Endothelial cell of umbilical vein (primary cell): ENCODE results near the gene ANKIB1. TPM values are rescaled to one million over a fixed set of nuclear protein-coding genes. Genes with fewer than 3 reads are reported as not detected.

Experiments
- BruUV-seq: library from RNA; stranded (reverse); fragments of 400-500 nt; replicated peaks from 2 replicates; lab custom pipeline; 2021; lab: Mats Ljungman, UMichigan
- CTCF ChIA-PET: fragments of 300-600, 350-600 bp; sonication (Branson Sonifier 250); formaldehyde crosslinking; loops from one replicate; lab custom pipeline; 2021; ENCODE audit warnings: antibody characterized with exemption, inconsistent platforms; lab: Charles Lee
- POLR2A ChIA-PET: fragments of 300-600, 350-600 bp; sonication (Branson Sonifier 250); formaldehyde crosslinking; loops from one replicate; lab custom pipeline; 2021; ENCODE audit warnings: antibody characterized with exemption, inconsistent platforms; lab: Charles Lee
- DNase-seq: peaks from one replicate; pipeline ENCODE4 v3.0.0-alpha.2; 2011; ENCODE audit warnings: low read depth, low spot score
- FAIRE-seq: peaks from 2 replicates; lab custom pipeline; 2011; peaks lifted over from hg19 to GRCh38; lab: Jason Lieb, UNC
- H2AFZ ChIP-seq: 2 replicates; pipeline ENCODE4 v1.6.0; 2012; ENCODE audit warnings: low read depth, low read length, control low read depth, inconsistent platforms
- H3K27ac ChIP-seq: 2 replicates; pipeline ENCODE4 v1.5.1; 2011; ENCODE audit warnings: low read depth, mild to moderate bottlenecking, control low read depth, low read length, moderate library complexity; ENCODE audit not compliant: insufficient read depth
- H3K27me3 ChIP-seq, 2 experiments: 2 replicates each; pipeline versions ENCODE4 v1.6.0 to v1.6.1; 2011; ENCODE audit warnings: low read length in 2 of 2, mixed read lengths in 1 of 2; ENCODE audit not compliant: control insufficient read depth in 2 of 2, insufficient read depth in 2 of 2
- H3K36me3 ChIP-seq, 2 experiments: 2 replicates in 1 of 2; 3 replicates in 1 of 2; pipeline ENCODE4 v1.5.1; 2011; ENCODE audit warnings: low read length in 2 of 2, mild to moderate bottlenecking in 1 of 2, moderate library complexity in 1 of 2; ENCODE audit not compliant: control insufficient read depth in 2 of 2, insufficient read depth in 2 of 2; ENCODE audit errors: extremely low read depth in 1 of 2
- H3K4me1 ChIP-seq: 3 replicates; pipeline ENCODE4 v1.5.1; 2011; ENCODE audit warnings: mild to moderate bottlenecking, low read length; ENCODE audit not compliant: control insufficient read depth, insufficient read depth; ENCODE audit errors: extremely low read depth
- H3K4me2 ChIP-seq: 2 replicates; pipeline ENCODE4 v1.6.1; 2011; ENCODE audit warnings: low read length, control low read depth, mixed read lengths; ENCODE audit not compliant: insufficient read depth
- H3K4me3 ChIP-seq, 3 experiments: fragments of 200-600 bp in 1 of 3; sonication (generic), shearing (Covaris generic) in 1 of 3; replicated peaks in 1 of 3; 2 replicates each; pipeline ENCODE4 v1.5.1; 2011 to 2016; ENCODE audit warnings: control low read depth in 3 of 3, low read length in 3 of 3, mild to moderate bottlenecking in 2 of 3, inconsistent platforms in 1 of 3, low read depth in 1 of 3, moderate library complexity in 1 of 3; ENCODE audit not compliant: insufficient read depth in 1 of 3
- H3K79me2 ChIP-seq: 2 replicates; pipeline ENCODE4 v1.6.0; 2012; ENCODE audit warnings: low read length, inconsistent platforms; ENCODE audit not compliant: control insufficient read depth, insufficient read depth
- H3K9ac ChIP-seq: replicated peaks from 2 replicates; pipeline ENCODE3; 2011; ENCODE audit warnings: low read length, control low read depth; ENCODE audit not compliant: insufficient read depth; ENCODE audit errors: extremely low read depth
- H3K9me1 ChIP-seq: replicated peaks from 3 replicates; pipeline ENCODE4 v1.6.0; 2011; ENCODE audit warnings: mild to moderate bottlenecking, low read length; ENCODE audit not compliant: control insufficient read depth, insufficient read depth; ENCODE audit errors: extremely low read depth
- H3K9me3 ChIP-seq: replicated peaks from 2 replicates; pipeline ENCODE4 v1.5.1; 2012; ENCODE audit warnings: low read length, inconsistent platforms; ENCODE audit not compliant: control insufficient read depth, insufficient read depth
- H4K20me1 ChIP-seq: replicated peaks from 2 replicates; pipeline ENCODE3; 2011; ENCODE audit warnings: mild to moderate bottlenecking, low read length; ENCODE audit not compliant: control insufficient read depth, insufficient read depth; ENCODE audit errors: extremely low read depth
- CTCF ChIP-seq, 2 donors: IDR thresholded peaks; 1 replicate in 1 of 2; 2 replicates in 1 of 2; pipeline ENCODE4 v1.5.1; 2011; ENCODE audit warnings: low read length in 2 of 2, mild to moderate bottlenecking in 2 of 2, moderate library complexity in 2 of 2, control low read depth in 1 of 2, inconsistent platforms in 1 of 2, low read depth in 1 of 2; ENCODE audit not compliant: insufficient read depth in 1 of 2; ENCODE audit errors: extremely low read depth in 1 of 2
- EZH2 ChIP-seq: IDR thresholded peaks from 2 replicates; pipeline ENCODE4 v1.6.1; 2012; ENCODE audit warnings: borderline replicate concordance, low read depth, mild to moderate bottlenecking, moderate library complexity, low read length, inconsistent platforms; ENCODE audit not compliant: severe bottlenecking
- FOS ChIP-seq: IDR thresholded peaks from 2 replicates; pipeline ENCODE4 v1.6.1; 2011; ENCODE audit warnings: mild to moderate bottlenecking, low read length, moderate library complexity, borderline replicate concordance; ENCODE audit not compliant: insufficient read depth
- GATA2 ChIP-seq: IDR thresholded peaks from 2 replicates; pipeline ENCODE4 v1.7.0; 2011; ENCODE audit warnings: low read depth, mild to moderate bottlenecking, moderate library complexity, mixed read lengths, low read length; ENCODE audit not compliant: insufficient read length, insufficient read depth
- JUN ChIP-seq: IDR thresholded peaks from 2 replicates; pipeline ENCODE4 v1.6.1; 2011; ENCODE audit warnings: borderline replicate concordance, low read depth; ENCODE audit not compliant: insufficient read length, insufficient read depth
- MAX ChIP-seq: IDR thresholded peaks from 2 replicates; pipeline ENCODE4 v1.6.1; 2011; ENCODE audit not compliant: insufficient read depth, insufficient read length
- MYC ChIP-seq: IDR thresholded peaks from one replicate; pipeline ENCODE4 v1.6.1; 2011; ENCODE audit warnings: mild to moderate bottlenecking, low read depth, low read length
- POLR2A ChIP-seq: IDR thresholded peaks from 2 replicates; pipeline ENCODE4 v1.6.1; 2012; ENCODE audit warnings: low read depth, mild to moderate bottlenecking, control low read depth, low read length
- POLR2AphosphoS5 ChIP-seq: IDR thresholded peaks from 2 replicates; pipeline ENCODE4 v1.6.1; 2012; ENCODE audit warnings: low read depth, mild to moderate bottlenecking, control low read depth, low read length, moderate library complexity; ENCODE audit not compliant: insufficient read depth
- dilution Hi-C: fragments of 300-500 bp; cut with MboI; formaldehyde crosslinking; loops from one replicate; pipeline ENCODE4 v1.15.0; 2019; ENCODE audit warnings: low sequenced_read_pairs; ENCODE audit not compliant: extremely low pct_ligation_motif_present
- intact Hi-C: fragments of 100-400 bp; cut with micrococcal nuclease; formaldehyde crosslinking; loops from one replicate; pipeline ENCODE4 v1.10.0; 2022
- polyA plus RNA-seq, 4 experiments: library from polyadenylated mRNA; depleted of rRNA in 3 of 4; stranded (reverse) in 3 of 4; unstranded in 1 of 4; fragments of >200 nt; gene quantifications; 2 replicates each; pipeline versions ENCODE4 v1.2.1 to v1.2.3, GENCODE V29; 2011 to 2012; ENCODE audit warnings: missing spikeins in 1 of 4
- total RNA-seq: library from RNA; stranded (reverse); gene quantifications from 2 replicates; pipeline ENCODE4 v1.2.3, GENCODE V29; 2021

Gene ANKIB1
- total and polyA plus RNA-seq, 2 donors (not counting 3 experiments of a cell fraction or from before 2014, with no cell fraction given): 16.9 to 56.5 TPM

- DNase-seq (no peak), FAIRE-seq (no peak)
- Histone ChIP-seq H3K9ac (no peak overlapping the region), H3K9me1 (no peaks in the 10 kb centered on the region), H3K79me2 (no peaks in the 10 kb centered on the region), H2AFZ (no peak overlapping the region), H4K20me1 (no peaks in the 10 kb centered on the region), H3K36me3 (peaks cover 0 to 3% of the 10 kb centered on the region in 2 experiments), H3K4me3 (no peak overlapping the region), H3K9me3 (no peaks in the 10 kb centered on the region), H3K4me2 (no peak overlapping the region), H3K4me1 (no peaks in the 10 kb centered on the region), H3K27ac (no peak overlapping the region), H3K27me3 (no peaks in the 10 kb centered on the region)
- intact Hi-C loops (no loop called here), dilution Hi-C loops (no loop called here)
- no peak for TF ChIP-seq EZH2
- no peak for TF ChIP-seq MAX
- no peak for TF ChIP-seq POLR2A
- TF ChIP-seq GATA2: no peak
- no peak for TF ChIP-seq MYC
- TF ChIP-seq JUN: no peak
- TF ChIP-seq CTCF (IDR thresholded peaks at IDR 0.05; ENCODE audit: extremely low read depth in 1 of 2, insufficient read depth in 1 of 2, low read depth in 1 of 2, low read length in 2 of 2): no peak
- TF ChIP-seq POLR2AphosphoS5: no peak
- TF ChIP-seq FOS: no peak
- BruUV-seq: no TSS peak
- CTCF ChIA-PET: interaction anchor here (1.8 kb wide), 1 partner anchor 85 kb away, joined by 4 read pairs; the partner anchor contains the start of gene GATAD1
- POLR2A ChIA-PET: no interaction called here
Measured at GRCh38 chr7:92362131-92362530, 116.4 kb downstream of the ANKIB1 start.
